ENCODE results near the gene FOXI1. TPM values are rescaled to one million over a fixed set of nuclear protein-coding genes. Genes with fewer than 3 reads are reported as not detected.

FOXI1 gene
- total and polyA plus RNA-seq, 2 experiments from 2014 or later = not detected

- TF ChIP-seq EZH2 (IDR thresholded peaks at IDR 0.05; ENCODE audit: borderline replicate concordance) = no peak
- no peak for TF ChIP-seq CTCF (IDR thresholded peaks at IDR 0.05; ENCODE audit: poor library complexity)
- TF ChIP-seq EZH2phosphoT487 (IDR thresholded peaks at IDR 0.05; ENCODE audit: low read depth, severe bottlenecking, unreplicated experiment) = no peak
- Histone ChIP-seq H3K4me3 (no peak overlapping the region), H3K9me3 (ENCODE audit: low read depth) (no peaks in the 10 kb centered on the region), H4K20me1 (ENCODE audit: insufficient read depth, poor library complexity, severe bottlenecking) (no peaks in the 10 kb centered on the region), H3K4me2 (no peak overlapping the region), H3K27ac (no peak overlapping the region), H2AFZ (no peak overlapping the region), H3K36me3 (replicated peaks; ENCODE audit: insufficient read depth, low read depth) (no peaks in the 10 kb centered on the region), H3K27me3 (no peaks in the 10 kb centered on the region), H3K79me2 (no peaks in the 10 kb centered on the region), H3K9me2 (replicated peaks; ENCODE audit: insufficient read depth) (no peaks in the 10 kb centered on the region), H3K4me1 (ENCODE audit: insufficient read depth) (no peaks in the 10 kb centered on the region)
- no peak for DNase-seq (ENCODE audit: low spot score)
- WGBS (ENCODE audit: low lambda C conversion rate, missing lambda C conversion rate) = 85% methylated on average over 1 of the region's 1 CpG
Observed at GRCh38 chr5:170126061-170126460, 20.4 kb downstream of the FOXI1 start.

DNA sequence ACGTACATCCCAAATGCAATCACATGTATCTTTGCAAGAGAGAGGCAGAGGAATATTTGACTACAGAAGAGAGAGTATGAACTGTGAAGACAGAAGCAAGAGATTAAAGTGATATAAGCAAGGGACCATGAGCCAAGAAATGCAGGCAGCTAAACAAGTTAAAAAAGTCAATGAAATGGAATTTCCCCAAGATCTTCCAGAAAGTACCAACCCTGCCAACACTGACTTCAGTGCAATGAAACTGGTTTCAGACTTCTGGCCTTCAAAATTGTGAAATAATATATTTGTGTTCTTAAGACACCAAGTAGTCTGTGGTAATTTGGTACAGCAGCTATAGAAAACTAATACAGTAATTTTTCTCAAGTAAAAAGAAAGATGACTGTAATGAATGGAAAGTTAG, 20.9 kb downstream of the FOXI1 start:
- H2AFZ ChIP-seq = no peak overlapping the region
- no peaks in the 10 kb centered on the region for H3K4me1 ChIP-seq (ENCODE audit: insufficient read depth)
- H3K79me2 ChIP-seq = no peaks in the 10 kb centered on the region
- WGBS (ENCODE audit: low lambda C conversion rate, missing lambda C conversion rate) = 69% methylated on average over 1 of the region's 1 CpG
- H3K9me2 ChIP-seq (replicated peaks; ENCODE audit: insufficient read depth) = no peaks in the 10 kb centered on the region
- no peaks in the 10 kb centered on the region for H3K9me3 ChIP-seq (ENCODE audit: low read depth)
- no peak overlapping the region for H3K27ac ChIP-seq
- no peaks in the 10 kb centered on the region for H4K20me1 ChIP-seq (ENCODE audit: insufficient read depth, poor library complexity, severe bottlenecking)
- no peak overlapping the region for H3K4me3 ChIP-seq
- H3K4me2 ChIP-seq = no peak overlapping the region
- TF ChIP-seq CTCF (IDR thresholded peaks at IDR 0.05; ENCODE audit: poor library complexity) (no peak), EZH2 (IDR thresholded peaks at IDR 0.05; ENCODE audit: borderline replicate concordance) (no peak), EZH2phosphoT487 (IDR thresholded peaks at IDR 0.05; ENCODE audit: low read depth, severe bottlenecking, unreplicated experiment) (no peak)
- H3K36me3 ChIP-seq (replicated peaks; ENCODE audit: insufficient read depth, low read depth) = no peaks in the 10 kb centered on the region
- H3K27me3 ChIP-seq = no peaks in the 10 kb centered on the region
- DNase-seq (ENCODE audit: low spot score) = no peak

GRCh38 chr5:170131235-170131634, 25.5 kb downstream of the FOXI1 start:
- no peaks in the 10 kb centered on the region for H3K79me2 ChIP-seq

More at GRCh38 chr5:170131235-170131634, 25.5 kb downstream of the FOXI1 start:
- WGBS (ENCODE audit: low lambda C conversion rate, missing lambda C conversion rate) = 84% methylated on average over 3 of the region's 3 CpGs
- no peaks in the 10 kb centered on the region for H3K9me2 ChIP-seq (replicated peaks; ENCODE audit: insufficient read depth)
- H4K20me1 ChIP-seq (ENCODE audit: insufficient read depth, poor library complexity, severe bottlenecking) = no peaks in the 10 kb centered on the region
- TF ChIP-seq EZH2phosphoT487 (IDR thresholded peaks at IDR 0.05; ENCODE audit: low read depth, severe bottlenecking, unreplicated experiment) (no peak), EZH2 (IDR thresholded peaks at IDR 0.05; ENCODE audit: borderline replicate concordance) (no peak), CTCF (IDR thresholded peaks at IDR 0.05; ENCODE audit: poor library complexity) (no peak)
- H3K4me3 ChIP-seq = no peak overlapping the region
- no peak overlapping the region for H3K4me2 ChIP-seq
- no peaks in the 10 kb centered on the region for H3K9me3 ChIP-seq (ENCODE audit: low read depth)
- DNase-seq (ENCODE audit: low spot score) = no peak
- no peaks in the 10 kb centered on the region for H3K4me1 ChIP-seq (ENCODE audit: insufficient read depth)
- no peak overlapping the region for H3K27ac ChIP-seq
- no peak overlapping the region for H2AFZ ChIP-seq
- H3K27me3 ChIP-seq = no peaks in the 10 kb centered on the region
- H3K36me3 ChIP-seq (replicated peaks; ENCODE audit: insufficient read depth, low read depth) = no peaks in the 10 kb centered on the region

Data from hepatocyte (in vitro differentiated cells).